Lung (tissue), 12 donors: Measurements from ENCODE around the gene FAM181B. TPM values are rescaled to one million over a fixed set of nuclear protein-coding genes. Genes with fewer than 3 reads are reported as not detected.

Experiments used
- ATAC-seq: fragments of 200-7000 bp; cut with Tn5 transposase; one replicate; pipeline ENCODE4 v1.9.1; 2020; ENCODE audit warnings: moderate number of reproducible peaks; ENCODE audit not compliant: insufficient read depth, low FRiP score
- DNase-seq, 3 donors: peaks; one replicate each; pipeline ENCODE4 v3.0.0-alpha.2; 2013 to 2017
- H3K27ac ChIP-seq, 2 donors: one replicate each; pipeline ENCODE4 v1.5.1; 2013; ENCODE audit warnings: mild to moderate bottlenecking in 2 of 2, moderate library complexity in 2 of 2, control low read depth in 1 of 2, inconsistent platforms in 1 of 2, low read depth in 1 of 2, low read length in 1 of 2
- H3K27me3 ChIP-seq, 3 donors: one replicate each; pipeline ENCODE4 v1.5.1; 2013; ENCODE audit warnings: low read length in 2 of 3; ENCODE audit not compliant: control insufficient read depth in 3 of 3, insufficient read depth in 3 of 3
- H3K36me3 ChIP-seq, 4 donors: one replicate each; pipeline ENCODE4 v1.5.1; 2013; ENCODE audit warnings: low read length in 4 of 4, mild to moderate bottlenecking in 1 of 4, moderate library complexity in 1 of 4; ENCODE audit not compliant: control insufficient read depth in 4 of 4, insufficient read depth in 4 of 4
- H3K4me1 ChIP-seq, 5 donors: one replicate each; pipeline ENCODE4 v1.5.1; 2013; ENCODE audit warnings: low read length in 5 of 5, mild to moderate bottlenecking in 2 of 5, moderate library complexity in 1 of 5; ENCODE audit not compliant: control insufficient read depth in 5 of 5, insufficient read depth in 5 of 5
- H3K4me3 ChIP-seq: one replicate; pipeline ENCODE4 v1.5.1; 2013; ENCODE audit warnings: mild to moderate bottlenecking, control low read depth, moderate library complexity
- H3K9ac ChIP-seq, 2 donors: one replicate each; pipeline ENCODE4 v1.5.1; 2013; ENCODE audit warnings: low read length in 2 of 2, control low read depth in 1 of 2; ENCODE audit not compliant: insufficient read depth in 1 of 2
- H3K9me3 ChIP-seq, 4 donors: one replicate each; pipeline ENCODE4 v1.5.1; 2013; ENCODE audit warnings: low read length in 3 of 4, mild to moderate bottlenecking in 1 of 4, moderate library complexity in 1 of 4; ENCODE audit not compliant: control insufficient read depth in 4 of 4, insufficient read depth in 3 of 4
- CTCF ChIP-seq: IDR thresholded peaks from 2 replicates; pipeline ENCODE4 v1.5.1; 2012; ENCODE audit warnings: mild to moderate bottlenecking; ENCODE audit errors: control extremely low read depth, extremely low read depth
- WGBS, 2 donors: extraction: QIAGEN DNeasy Blood & Tissue Kit; methylation state at CpG; one replicate each; pipeline ENCODE4 v1.1.7; 2013; 5-methylcytosine and 5-hydroxymethylcytosine counted together
- polyA plus RNA-seq, 2 donors: library from polyadenylated mRNA; stranded (reverse); fragments of 200-250 nt; gene quantifications; one replicate each; pipeline ENCODE4 v1.2.1, GENCODE V29; 2013
- total RNA-seq, 2 donors: library from RNA; depleted of rRNA in 1 of 2; stranded (reverse); fragments of >200 nt in 1 of 2; gene quantifications; one replicate each; pipeline ENCODE4 v1.2.1, GENCODE V29; 2014 to 2021
- donor health status: control.
- donor health status: control.
- donor health status: Bipolar disorder and iron deficiency.
- donor health status: healthy.
- donor health status: DM: yes; HTN: yes; CAD: no.

The FAM181B gene
- total and polyA plus RNA-seq, 4 donors, result 0.02 to 0.23 (median 0.14) TPM

- DNase-seq (no peak), ATAC-seq (no peak)
- Histone ChIP-seq H3K4me1 (no peaks in the 10 kb centered on the region), H3K27ac (no peak overlapping the region), H3K27me3 (no peaks in the 10 kb centered on the region), H3K36me3 (no peaks in the 10 kb centered on the region), H3K4me3 (no peak overlapping the region), H3K9me3 (no peaks in the 10 kb centered on the region), H3K9ac (no peak overlapping the region)
- 68 to 70% methylated on average over 3 of the region's 3 CpGs for whole genome bisulfite sequencing, 2 donors
- TF ChIP-seq CTCF, result no peak
These were observed 24.1 kb upstream of the FAM181B start for GRCh38 chr11:82757660-82758357.

GRCh38 chr11:82756765-82757639 lies 23.3 kb upstream of the FAM181B start:
- Histone ChIP-seq H3K27ac (no peak overlapping the region), H3K36me3 (no peaks in the 10 kb centered on the region), H3K4me3 (no peak overlapping the region), H3K4me1 (no peaks in the 10 kb centered on the region), H3K9me3 (no peaks in the 10 kb centered on the region), H3K27me3 (no peaks in the 10 kb centered on the region), H3K9ac (no peak overlapping the region)
- DNase-seq (no peak), ATAC-seq (no peak)
- 65 to 71% methylated on average over 8 of the region's 8 CpGs for WGBS, 2 donors
- TF ChIP-seq CTCF, result no peak

GRCh38 chr11:82754410-82754809 lies 20.7 kb upstream of the FAM181B start:
- Histone ChIP-seq H3K27ac (no peak overlapping the region), H3K9me3 (no peaks in the 10 kb centered on the region), H3K9ac (no peak overlapping the region), H3K4me3 (no peak overlapping the region), H3K27me3 (no peaks in the 10 kb centered on the region), H3K4me1 (no peaks in the 10 kb centered on the region), H3K36me3 (no peaks in the 10 kb centered on the region)
- TF ChIP-seq CTCF, result no peak
- WGBS, 2 donors, result 52 to 79% methylated on average over 4 of the region's 4 CpGs
- no peak for ATAC-seq
- DNase-seq, result peak in 1 of 3 donors; percentile 22
